SK-N-SH (cell line): ENCODE data around the gene DAGLB. TPM values are rescaled to one million over a fixed set of nuclear protein-coding genes. Genes with fewer than 3 reads are reported as not detected.

Experiments used
- CTCF ChIA-PET: fragments of 300-600, 350-600 bp; formaldehyde crosslinking; extraction: SDS; loops from one replicate; lab custom pipeline; 2021; lab: Yijun Ruan, JAX
- POLR2A ChIA-PET: fragments of 350-600 bp; sonication (Branson Sonifier 250); formaldehyde crosslinking; extraction: SDS; loops from one replicate; lab custom pipeline; 2020; ENCODE audit warnings: antibody characterized with exemption, inconsistent platforms; lab: Yijun Ruan, JAX
- DNase-seq: peaks from one replicate; pipeline ENCODE4 v3.0.0; 2012
- H2AFZ ChIP-seq: fragments of 200-600 bp; sonication (generic); 2 replicates; pipeline ENCODE4 v1.8.1; 2016; ENCODE audit warnings: antibody characterized with exemption, mild to moderate bottlenecking, low read depth
- H3F3A ChIP-seq: fragments of 200-600 bp; sonication (generic); replicated peaks from 2 replicates; pipeline ENCODE3; 2016; ENCODE audit warnings: antibody characterized with exemption, mild to moderate bottlenecking; ENCODE audit not compliant: insufficient read depth
- H3K27ac ChIP-seq, 2 experiments: fragments of 200-500 bp in 1 of 2; fragments of 200-600 bp in 1 of 2; sonication (Bioruptor generic) in 1 of 2; sonication (generic), shearing (Covaris generic) in 1 of 2; 2 replicates each; pipeline versions ENCODE4 v1.5.1 to v1.6.1; 2014 to 2016; ENCODE audit warnings: low read depth in 2 of 2, inconsistent platforms in 1 of 2, low read length in 1 of 2, mild to moderate bottlenecking in 1 of 2, mixed read lengths in 1 of 2
- H3K27me3 ChIP-seq: fragments of 200-600 bp; sonication (generic), shearing (Covaris generic); 2 replicates; pipeline ENCODE4 v1.6.1; 2016; ENCODE audit warnings: mixed run types; ENCODE audit not compliant: insufficient read depth
- H3K36me3 ChIP-seq, 2 experiments: fragments of 200-500 bp in 1 of 2; fragments of 200-600 bp in 1 of 2; sonication (Bioruptor generic) in 1 of 2; sonication (generic) in 1 of 2; replicated peaks in 1 of 2; 2 replicates each; pipeline versions ENCODE3 to v1.5.1; 2014 to 2016; ENCODE audit warnings: low read length in 1 of 2, mild to moderate bottlenecking in 1 of 2; ENCODE audit not compliant: insufficient read depth in 2 of 2, control insufficient read depth in 1 of 2
- H3K4me1 ChIP-seq, 2 experiments: fragments of 200-500 bp in 1 of 2; fragments of 200-600 bp in 1 of 2; sonication (Bioruptor generic) in 1 of 2; sonication (generic), shearing (Covaris generic) in 1 of 2; 2 replicates each; pipeline versions ENCODE4 v1.5.1 to v1.6.1; 2014 to 2016; ENCODE audit warnings: low read depth in 1 of 2, low read length in 1 of 2, mixed run types in 1 of 2; ENCODE audit not compliant: insufficient read depth in 2 of 2, control insufficient read depth in 1 of 2
- H3K4me2 ChIP-seq: fragments of 200-600 bp; sonication (generic), shearing (Covaris generic); 2 replicates; pipeline ENCODE4 v1.6.1; 2017; ENCODE audit warnings: mixed run types
- H3K4me3 ChIP-seq, 2 experiments: fragments of 200-500 bp in 1 of 2; fragments of 200-600 bp in 1 of 2; sonication (Bioruptor generic) in 1 of 2; sonication (generic), shearing (Covaris generic) in 1 of 2; 2 replicates each; pipeline versions ENCODE4 v1.5.1 to v1.8.1; 2014 to 2016; ENCODE audit warnings: low read depth in 2 of 2, inconsistent platforms in 1 of 2, low read length in 1 of 2, mild to moderate bottlenecking in 1 of 2, mixed read lengths in 1 of 2, moderate library complexity in 1 of 2
- H3K79me2 ChIP-seq: fragments of 200-600 bp; sonication (generic); 2 replicates; pipeline ENCODE4 v1.8.1; 2017; ENCODE audit warnings: mild to moderate bottlenecking; ENCODE audit not compliant: insufficient read depth
- H3K9ac ChIP-seq: fragments of 200-600 bp; sonication (generic); 2 replicates; pipeline ENCODE4 v1.6.1; 2017; ENCODE audit warnings: mixed run types
- H3K9me2 ChIP-seq: fragments of 200-600 bp; sonication (generic); 2 replicates; pipeline ENCODE4 v1.6.1; 2017; ENCODE audit warnings: mixed run types
- H3K9me3 ChIP-seq: fragments of 200-600 bp; sonication (generic); 2 replicates; pipeline ENCODE4 v1.6.1; 2017; ENCODE audit warnings: mixed run types, mild to moderate bottlenecking, moderate library complexity
- H4K20me1 ChIP-seq: fragments of 200-600 bp; sonication (generic); 2 replicates; pipeline ENCODE4 v1.6.1; 2017; ENCODE audit warnings: mild to moderate bottlenecking, mixed run types; ENCODE audit not compliant: insufficient read depth
- CHD2 ChIP-seq: fragments of 150-350 bp; IDR thresholded peaks from 2 replicates; pipeline ENCODE4 v1.6.1; 2018; ENCODE audit warnings: low read length; ENCODE audit not compliant: partially characterized antibody
- CTCF ChIP-seq: fragments of 200-600 bp; sonication (generic); IDR thresholded peaks from 2 replicates; pipeline ENCODE4 v1.6.1; 2017; ENCODE audit warnings: antibody characterized with exemption, mild to moderate bottlenecking, moderate library complexity
- EP300 ChIP-seq, 2 experiments: IDR thresholded peaks; 2 replicates each; pipeline versions ENCODE4 v1.4.0 to v1.6.1; 2012; ENCODE audit warnings: borderline replicate concordance in 1 of 2, low read depth in 1 of 2, low read length in 1 of 2
- EZH2phosphoT487 ChIP-seq: fragments of 200-600 bp; sonication (generic); IDR thresholded peaks from 2 replicates; pipeline ENCODE4 v1.6.1; 2017; ENCODE audit warnings: low read depth, mixed run types, mild to moderate bottlenecking, antibody characterized with exemption, moderate library complexity, borderline replicate concordance
- FOXM1 ChIP-seq: IDR thresholded peaks from 2 replicates; pipeline ENCODE4 v1.4.0; 2012; ENCODE audit warnings: low read depth, mild to moderate bottlenecking
- GABPA ChIP-seq: IDR thresholded peaks from 2 replicates; pipeline ENCODE4 v1.4.0; 2012; ENCODE audit warnings: low read depth, mild to moderate bottlenecking
- IRF3 ChIP-seq: fragments of 150-350 bp; IDR thresholded peaks from 2 replicates; pipeline ENCODE4 v1.6.1; 2016; ENCODE audit warnings: mild to moderate bottlenecking, low read depth, low read length
- JUND ChIP-seq: IDR thresholded peaks from 2 replicates; pipeline ENCODE4 v1.4.0; 2012
- MAX ChIP-seq: IDR thresholded peaks from 2 replicates; pipeline ENCODE4 v1.4.0; 2012; ENCODE audit warnings: low read depth
- NFIC ChIP-seq: IDR thresholded peaks from 2 replicates; pipeline ENCODE4 v1.4.0; 2012; ENCODE audit warnings: borderline replicate concordance
- PBX3 ChIP-seq: IDR thresholded peaks from 2 replicates; pipeline ENCODE4; 2012
- POLR2AphosphoS5 ChIP-seq: IDR thresholded peaks from 2 replicates; pipeline ENCODE4 v1.6.1; 2012; ENCODE audit warnings: low read depth, low read length
- SIN3A ChIP-seq: IDR thresholded peaks from 2 replicates; pipeline ENCODE4 v1.6.1; 2012; ENCODE audit warnings: low read depth, mild to moderate bottlenecking, low read length, moderate library complexity, borderline replicate concordance
- TAF1 ChIP-seq: IDR thresholded peaks from 2 replicates; pipeline ENCODE4 v1.6.1; 2012; ENCODE audit warnings: low read depth, mild to moderate bottlenecking, low read length, moderate library complexity, borderline replicate concordance
- TCF12 ChIP-seq: IDR thresholded peaks from 2 replicates; pipeline ENCODE4 v1.4.0; 2012
- TEAD4 ChIP-seq: IDR thresholded peaks from 2 replicates; pipeline ENCODE4 v1.4.0; 2012; ENCODE audit warnings: mild to moderate bottlenecking, borderline replicate concordance; ENCODE audit not compliant: insufficient read depth
- USF1 ChIP-seq: IDR thresholded peaks from 2 replicates; pipeline ENCODE4 v1.4.0; 2012; ENCODE audit warnings: low read depth, borderline replicate concordance
- USF2 ChIP-seq: fragments of 150-350 bp; IDR thresholded peaks from 2 replicates; pipeline ENCODE4 v1.6.1; 2017; ENCODE audit warnings: antibody characterized with exemption, low read length, low read depth, borderline replicate concordance
- WGBS: methylation state at CpG from one replicate; pipeline ENCODE4 v1.1.6; 2017; ENCODE audit warnings: low lambda C conversion rate; 5-methylcytosine and 5-hydroxymethylcytosine counted together
- polyA plus RNA-seq, 3 experiments: library from polyadenylated mRNA; depleted of rRNA; stranded (reverse); fragments of >200 nt; gene quantifications; 2 replicates each; pipeline ENCODE4 v1.2.3, GENCODE V29; 2012

DAGLB gene
- polyA plus RNA-seq, 1 of the 3 experiments (the other 2 are of a cell fraction), result 24.1 TPM

GRCh38 chr7:6360841-6361240 lies 86.9 kb downstream of the DAGLB start:
- H3K27ac ChIP-seq, result no peak overlapping the region

More at GRCh38 chr7:6360841-6361240, 86.9 kb downstream of the DAGLB start:
- POLR2A ChIA-PET, result no interaction called here
- no peak for DNase-seq
- WGBS, result 91% methylated on average over 5 of the region's 5 CpGs
- Histone ChIP-seq H3K27me3 (no peaks in the 10 kb centered on the region), H3K4me2 (no peak overlapping the region), H3K9me3 (no peaks in the 10 kb centered on the region), H3K36me3 (no peaks in the 10 kb centered on the region)
- no peak for TF ChIP-seq MAX
- no peak for TF ChIP-seq IRF3
- TF ChIP-seq EZH2phosphoT487, result no peak
- TF ChIP-seq USF2, result no peak
- no peak for TF ChIP-seq CTCF
- TF ChIP-seq CHD2, result no peak
- TF ChIP-seq JUND, result no peak
- no peak for TF ChIP-seq NFIC
- no peak for TF ChIP-seq PBX3
- TF ChIP-seq SIN3A, result no peak
- TF ChIP-seq FOXM1, result no peak
- TF ChIP-seq GABPA, result no peak
- no peak for TF ChIP-seq EP300 (IDR thresholded peaks at IDR 0.05; ENCODE audit: borderline replicate concordance in 1 of 2, low read depth in 1 of 2, low read length in 1 of 2)
- no peak for TF ChIP-seq USF1
- TF ChIP-seq POLR2AphosphoS5, result no peak
- TF ChIP-seq TCF12, result no peak
- TF ChIP-seq TAF1, result no peak
- no peak for TF ChIP-seq TEAD4
- TF ChIP-seq, all 33 proteins: peak for 0
- Histone ChIP-seq H3K4me3 (no peak overlapping the region), H3F3A (no peaks in the 10 kb centered on the region), H4K20me1 (no peaks in the 10 kb centered on the region), H3K9me2 (no peaks in the 10 kb centered on the region), H3K4me1 (no peaks in the 10 kb centered on the region), H3K9ac (no peak overlapping the region), H2AFZ (0 out of 2 replicates have a peak overlapping the region, but pooled peaks have one; percentile 24), H3K79me2 (no peaks in the 10 kb centered on the region)
- CTCF ChIA-PET, result interaction anchor here (0.6 to 1.3 kb wide), 3 partner anchors 9 to 363 kb away, joined by 3 to 4 read pairs (median 3); no protein-coding TSS in a partner anchor
